IMR-90 (cell line): Measurements from ENCODE around the gene METTL21C. TPM values are rescaled to one million over a fixed set of nuclear protein-coding genes. Genes with fewer than 3 reads are reported as not detected.

Experiments
- ATAC-seq: fragments of 200-7000 bp; cut with Tn5 transposase; 2 replicates; pipeline ENCODE4 v1.9.1; 2020; ENCODE audit warnings: low read depth, mild to moderate bottlenecking, moderate library complexity
- BruUV-seq: library from RNA; stranded (reverse); fragments of 400-500 nt; replicated peaks from 2 replicates; lab custom pipeline; 2021; lab: Mats Ljungman, UMichigan
- CTCF ChIA-PET: fragments of 300-600 bp; formaldehyde crosslinking; extraction: SDS; loops from one replicate; lab custom pipeline; 2021; ENCODE audit warnings: antibody characterized with exemption; lab: Yijun Ruan, JAX
- POLR2A ChIA-PET: fragments of 300-600 bp; sonication (Branson Sonifier 250); formaldehyde crosslinking; loops from one replicate; lab custom pipeline; 2022; ENCODE audit warnings: antibody characterized with exemption; ENCODE audit not compliant: unreplicated experiment; lab: Charles Lee
- DNase-seq: peaks from one replicate; pipeline ENCODE4 v3.0.0; 2013
- H2AFZ ChIP-seq: replicated peaks from 2 replicates; pipeline ENCODE3; 2013; ENCODE audit warnings: low read length, mild to moderate bottlenecking; ENCODE audit not compliant: poor library complexity
- H2AK5ac ChIP-seq: 2 replicates; pipeline ENCODE4 v1.6.1; 2013; ENCODE audit warnings: low read depth, low read length, inconsistent platforms
- H2AK9ac ChIP-seq: replicated peaks from 2 replicates; pipeline ENCODE3; 2013; ENCODE audit warnings: mild to moderate bottlenecking, low read depth, low read length, moderate library complexity; ENCODE audit not compliant: poor library complexity
- H2BK120ac ChIP-seq: 2 replicates; pipeline ENCODE4 v1.6.1; 2013; ENCODE audit warnings: low read depth, low read length, inconsistent platforms
- H2BK15ac ChIP-seq: 3 replicates; pipeline ENCODE4 v1.6.1; 2013; ENCODE audit warnings: low read depth, low read length, inconsistent platforms
- H2BK20ac ChIP-seq: 2 replicates; pipeline ENCODE4 v1.6.1; 2013; ENCODE audit warnings: low read depth, mild to moderate bottlenecking, inconsistent platforms, low read length, moderate library complexity
- H2BK5ac ChIP-seq: 2 replicates; pipeline ENCODE4 v1.6.1; 2013; ENCODE audit warnings: mild to moderate bottlenecking, low read depth, low read length, inconsistent platforms; ENCODE audit not compliant: poor library complexity, severe bottlenecking
- H3K14ac ChIP-seq: replicated peaks from 2 replicates; pipeline ENCODE4 v1.6.1; 2013; ENCODE audit warnings: low read depth, low read length, inconsistent platforms
- H3K18ac ChIP-seq: 2 replicates; pipeline ENCODE4 v1.6.1; 2013; ENCODE audit warnings: low read depth, low read length, control low read depth
- H3K23ac ChIP-seq: 2 replicates; pipeline ENCODE4 v1.6.1; 2013; ENCODE audit warnings: low read depth, low read length, inconsistent platforms
- H3K27ac ChIP-seq: 2 replicates; pipeline ENCODE4 v1.5.1; 2013; ENCODE audit warnings: mild to moderate bottlenecking, control low read depth, low read length; ENCODE audit not compliant: insufficient read depth
- H3K27me3 ChIP-seq: 2 replicates; pipeline ENCODE4 v1.6.1; 2013; ENCODE audit warnings: low read length; ENCODE audit not compliant: control insufficient read depth, insufficient read depth
- H3K36me3 ChIP-seq: 2 replicates; pipeline ENCODE4 v1.6.1; 2013; ENCODE audit warnings: low read length, mixed read lengths; ENCODE audit not compliant: control insufficient read depth, insufficient read depth
- H3K4ac ChIP-seq: 2 replicates; pipeline ENCODE4 v1.6.1; 2013; ENCODE audit warnings: low read depth, low read length, inconsistent platforms
- H3K4me1 ChIP-seq: 2 replicates; pipeline ENCODE4 v1.6.1; 2013; ENCODE audit warnings: low read length, mixed read lengths; ENCODE audit not compliant: control insufficient read depth, insufficient read depth
- H3K4me2 ChIP-seq: 2 replicates; pipeline ENCODE4 v1.6.1; 2013; ENCODE audit warnings: low read depth, mild to moderate bottlenecking, control low read depth, low read length, moderate library complexity
- H3K4me3 ChIP-seq: 2 replicates; pipeline ENCODE4 v1.5.1; 2013; ENCODE audit warnings: low read depth, mild to moderate bottlenecking, control low read depth, low read length, moderate library complexity; ENCODE audit not compliant: insufficient read depth
- H3K56ac ChIP-seq: 2 replicates; pipeline ENCODE4 v1.6.1; 2013; ENCODE audit warnings: low read length, inconsistent platforms; ENCODE audit not compliant: insufficient read depth; ENCODE audit errors: extremely low read depth
- H3K79me1 ChIP-seq, 2 experiments: 2 replicates each; pipeline ENCODE4 v1.6.1; 2013; ENCODE audit warnings: low read length in 2 of 2, inconsistent platforms in 1 of 2, low read depth in 1 of 2
- H3K9ac ChIP-seq: 2 replicates; pipeline ENCODE4 v1.6.1; 2013; ENCODE audit warnings: low read depth, low read length, control low read depth
- H3K9me1 ChIP-seq: 2 replicates; pipeline ENCODE4 v1.6.1; 2013; ENCODE audit warnings: low read length, inconsistent platforms; ENCODE audit not compliant: insufficient read depth
- H3K9me3 ChIP-seq: 2 replicates; pipeline ENCODE4 v1.6.1; 2013; ENCODE audit warnings: low read length; ENCODE audit not compliant: control insufficient read depth, insufficient read depth
- H4K20me1 ChIP-seq: 2 replicates; pipeline ENCODE4 v1.6.1; 2013; ENCODE audit warnings: low read length, inconsistent platforms; ENCODE audit not compliant: insufficient read depth
- H4K5ac ChIP-seq: 2 replicates; pipeline ENCODE4 v1.6.1; 2013; ENCODE audit warnings: mild to moderate bottlenecking, low read depth, low read length, control low read depth
- H4K8ac ChIP-seq, 2 experiments: 2 replicates each; pipeline ENCODE4 v1.6.1; 2013; ENCODE audit warnings: low read depth in 2 of 2, low read length in 2 of 2, control low read depth in 1 of 2, inconsistent platforms in 1 of 2
- H4K91ac ChIP-seq: 2 replicates; pipeline ENCODE4 v1.6.1; 2013; ENCODE audit warnings: low read depth, low read length, inconsistent platforms; ENCODE audit not compliant: insufficient read depth
- RFX5 ChIP-seq: IDR thresholded peaks from 2 replicates; pipeline ENCODE4 v1.8.0; 2012; ENCODE audit warnings: low read depth, mild to moderate bottlenecking, low read length, moderate library complexity
- dilution Hi-C: fragments of 300-500 bp; cut with HindIII; formaldehyde crosslinking; loops from one replicate; pipeline ENCODE4 v1.14.3; 2018; ENCODE audit warnings: low sequenced_read_pairs; ENCODE audit not compliant: unreplicated experiment
- in situ Hi-C: fragments of 300-500 bp; cut with MboI; formaldehyde crosslinking; loops from 3 replicates; pipeline ENCODE4 v1.14.3; 2019; ENCODE audit warnings: low sequenced_read_pairs, inconsistent platforms, mixed read lengths
- intact Hi-C: fragments of 100-400 bp; cut with micrococcal nuclease; formaldehyde crosslinking; loops from 2 replicates; pipeline ENCODE4 v1.10.0; 2022
- polyA plus RNA-seq, 3 experiments: library from polyadenylated mRNA; depleted of rRNA; stranded (reverse); fragments of >200 nt; gene quantifications; 2 replicates each; pipeline ENCODE4 v1.2.3, GENCODE V29; 2012; ENCODE audit warnings: low replicate concordance in 1 of 3
- total RNA-seq: library from RNA; depleted of rRNA; stranded (reverse); fragments of >200 nt; gene quantifications from 2 replicates; pipeline ENCODE4 v1.2.3, GENCODE V29; 2012

The METTL21C gene
- total and polyA plus RNA-seq, 2 of the 4 experiments (the other 2 are of a cell fraction), result not detected

- no peak overlapping the region for H2BK20ac ChIP-seq
- no peaks in the 10 kb centered on the region for H4K20me1 ChIP-seq
- ATAC-seq, result peak; percentile 13; the same call in 1 of the 2 replicates
- in situ Hi-C loops, result no loop called here
- no peak overlapping the region for H3K4me2 ChIP-seq
- H3K9me3 ChIP-seq, result peaks cover 6% of the 10 kb centered on the region
- H3K9ac ChIP-seq, result no peak overlapping the region
- peaks cover 13% of the 10 kb centered on the region for H3K27me3 ChIP-seq
- no peak overlapping the region for H2AFZ ChIP-seq
- H3K36me3 ChIP-seq, result no peaks in the 10 kb centered on the region
- H3K18ac ChIP-seq, result no peak overlapping the region
- no peak overlapping the region for H4K5ac ChIP-seq
- no peak overlapping the region for H3K56ac ChIP-seq
- DNase-seq, result no peak
- TF ChIP-seq RFX5, result no peak
- dilution Hi-C loops, result no loop called here
- no peak overlapping the region for H2BK15ac ChIP-seq
- no peak overlapping the region for H3K4ac ChIP-seq
- H3K27ac ChIP-seq, result no peak overlapping the region
- no peak overlapping the region for H4K8ac ChIP-seq
- H3K4me3 ChIP-seq, result no peak overlapping the region
- H4K91ac ChIP-seq, result no peak overlapping the region
- no peaks in the 10 kb centered on the region for H3K79me1 ChIP-seq
- CTCF ChIA-PET, result interaction anchor here (0.7 kb wide), 1 partner anchor 19 kb away, joined by 3 read pairs; no protein-coding TSS in a partner anchor
- H3K4me1 ChIP-seq, result peaks cover 2% of the 10 kb centered on the region; the same call in 1 of the 2 replicates
- no peak overlapping the region for H2AK5ac ChIP-seq
- BruUV-seq, result no TSS peak
- H3K23ac ChIP-seq, result no peak overlapping the region
- H3K9me1 ChIP-seq, result no peaks in the 10 kb centered on the region
- POLR2A ChIA-PET, result no interaction called here
- H2AK9ac ChIP-seq, result no peak overlapping the region
- H2BK5ac ChIP-seq, result no peak overlapping the region
- no peak overlapping the region for H2BK120ac ChIP-seq
- H3K14ac ChIP-seq, result no peak overlapping the region
- intact Hi-C loops, result no loop called here
Observed at GRCh38 chr13:102703726-102704035, 8.8 kb upstream of the METTL21C start.
